ENCODE results near the gene PTPRM. TPM values are rescaled to one million over a fixed set of nuclear protein-coding genes. Genes with fewer than 3 reads are reported as not detected.

Gene PTPRM
- total RNA-seq, 1 donor from 2014 or later, result 13.9 TPM

DNA sequence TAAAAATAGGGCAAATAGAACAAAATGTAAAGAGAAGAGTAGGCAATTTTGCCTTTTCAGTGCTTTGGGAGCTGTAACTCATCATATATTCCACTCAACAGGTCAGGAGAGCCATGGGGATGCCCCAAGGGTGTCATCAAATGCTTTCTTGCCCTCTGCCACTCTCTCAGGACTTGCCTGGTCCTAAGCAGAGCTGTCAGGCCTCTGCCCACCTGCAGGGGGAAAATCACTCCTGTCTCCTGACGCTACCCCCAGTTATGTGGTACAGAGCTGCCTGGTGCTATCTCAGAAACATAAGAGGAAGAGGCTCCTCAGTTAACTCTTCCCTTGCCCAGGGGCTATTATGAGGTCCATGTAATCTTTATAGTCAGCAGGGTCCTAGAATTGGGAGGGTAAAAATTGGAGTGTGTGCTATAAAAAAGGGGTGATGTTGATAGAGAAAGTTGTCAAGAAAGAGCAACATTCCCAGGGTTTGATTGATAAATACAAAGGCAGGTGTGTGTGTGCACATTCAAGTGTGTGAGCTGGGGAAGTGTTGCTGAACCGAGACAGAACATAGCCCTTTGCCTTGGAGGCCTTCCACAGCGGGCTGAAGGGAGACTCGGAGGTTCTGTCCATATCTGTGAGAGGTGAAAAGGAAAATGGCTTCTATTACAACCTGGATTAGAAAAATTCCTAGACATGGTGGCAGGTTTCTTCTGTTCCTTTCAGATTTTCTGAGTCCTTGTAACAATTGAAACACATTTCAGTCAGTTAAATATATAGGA lies 25.4 kb downstream of the PTPRM start:
- Histone ChIP-seq H3F3A (ENCODE audit: low read depth) (peaks cover 4% of the 10 kb centered on the region), H3K79me2 (ENCODE audit: low read depth) (no peaks in the 10 kb centered on the region), H3K36me3 (no peaks in the 10 kb centered on the region), H4K20me1 (ENCODE audit: low read depth) (no peaks in the 10 kb centered on the region), H3K4me1 (peaks cover 27% of the 10 kb centered on the region), H3K4me2 (peak overlapping the region; percentile 27), H2AFZ (replicated peaks) (no peak overlapping the region), H3K4me3 (no peak overlapping the region), H3K9ac (no peak overlapping the region), H3K27me3 (no peaks in the 10 kb centered on the region), H3K27ac (no peak overlapping the region), H3K9me3 (ENCODE audit: low read depth) (no peaks in the 10 kb centered on the region)
- Mint-ChIP-seq H3K9me3 (no peaks in the 10 kb centered on the region), H3K4me1 (peaks cover 34% of the 10 kb centered on the region), H3K4me3 (no peak overlapping the region), H3K27ac (peak overlapping the region; percentile 43), H3K36me3 (no peaks in the 10 kb centered on the region), H3K27me3 (ENCODE audit: insufficient read depth, low read depth) (no peaks in the 10 kb centered on the region)
- DNase-seq (ENCODE audit: low spot score), result peak; percentile 53
- TF ChIP-seq, protein P1, sequence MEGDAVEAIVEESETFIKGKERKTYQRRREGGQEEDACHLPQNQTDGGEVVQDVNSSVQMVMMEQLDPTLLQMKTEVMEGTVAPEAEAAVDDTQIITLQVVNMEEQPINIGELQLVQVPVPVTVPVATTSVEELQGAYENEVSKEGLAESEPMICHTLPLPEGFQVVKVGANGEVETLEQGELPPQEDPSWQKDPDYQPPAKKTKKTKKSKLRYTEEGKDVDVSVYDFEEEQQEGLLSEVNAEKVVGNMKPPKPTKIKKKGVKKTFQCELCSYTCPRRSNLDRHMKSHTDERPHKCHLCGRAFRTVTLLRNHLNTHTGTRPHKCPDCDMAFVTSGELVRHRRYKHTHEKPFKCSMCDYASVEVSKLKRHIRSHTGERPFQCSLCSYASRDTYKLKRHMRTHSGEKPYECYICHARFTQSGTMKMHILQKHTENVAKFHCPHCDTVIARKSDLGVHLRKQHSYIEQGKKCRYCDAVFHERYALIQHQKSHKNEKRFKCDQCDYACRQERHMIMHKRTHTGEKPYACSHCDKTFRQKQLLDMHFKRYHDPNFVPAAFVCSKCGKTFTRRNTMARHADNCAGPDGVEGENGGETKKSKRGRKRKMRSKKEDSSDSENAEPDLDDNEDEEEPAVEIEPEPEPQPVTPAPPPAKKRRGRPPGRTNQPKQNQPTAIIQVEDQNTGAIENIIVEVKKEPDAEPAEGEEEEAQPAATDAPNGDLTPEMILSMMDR (IDR thresholded peaks at IDR 0.05), result peak; percentile 52
- no peak for TF ChIP-seq EZH2phosphoT487 (IDR thresholded peaks at IDR 0.05)

DNA sequence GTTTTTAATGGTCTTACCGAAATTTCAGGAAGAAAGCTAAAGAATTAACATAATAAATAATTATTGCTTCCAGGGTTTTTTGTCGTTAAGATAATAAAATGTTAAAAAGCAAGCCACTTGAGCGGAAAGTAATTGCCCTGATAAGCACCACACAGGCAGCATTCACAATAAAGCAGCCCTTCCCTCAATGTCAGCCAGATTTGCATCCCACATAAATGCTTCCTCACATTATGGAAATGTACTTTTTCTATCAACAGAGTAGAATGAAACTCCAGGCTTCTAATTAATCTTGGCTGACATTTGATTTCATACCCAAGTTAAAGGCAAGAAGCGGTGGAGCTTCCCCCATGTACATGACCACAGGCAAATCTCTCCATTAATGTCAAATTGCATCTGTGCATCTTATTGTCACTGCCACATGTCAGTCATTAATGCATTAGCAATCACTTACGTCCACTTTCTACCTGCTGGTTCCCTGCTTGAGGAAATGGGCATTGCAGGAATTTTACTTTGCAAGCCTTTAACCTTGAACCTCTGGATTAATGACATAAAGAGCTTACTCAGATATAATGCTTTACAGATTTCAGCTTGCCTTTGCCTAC lies 26.2 kb downstream of the PTPRM start:
- H3K27ac Mint-ChIP-seq, result no peak overlapping the region
- peaks cover 27% of the 10 kb centered on the region for H3K4me1 ChIP-seq
- peaks cover 4% of the 10 kb centered on the region for H3F3A ChIP-seq (ENCODE audit: low read depth)
- H3K9me3 Mint-ChIP-seq, result peaks cover 2% of the 10 kb centered on the region
- H2AFZ ChIP-seq (replicated peaks), result no peak overlapping the region
- H3K36me3 ChIP-seq, result no peaks in the 10 kb centered on the region
- no peaks in the 10 kb centered on the region for H3K27me3 ChIP-seq
- H3K4me3 Mint-ChIP-seq, result no peak overlapping the region
- H3K79me2 ChIP-seq (ENCODE audit: low read depth), result no peaks in the 10 kb centered on the region
- no peak overlapping the region for H3K4me2 ChIP-seq
- H3K27ac ChIP-seq, result no peak overlapping the region
- no peaks in the 10 kb centered on the region for H3K27me3 Mint-ChIP-seq (ENCODE audit: insufficient read depth, low read depth)
- H3K9ac ChIP-seq, result no peak overlapping the region
- H3K4me3 ChIP-seq, result no peak overlapping the region
- TF ChIP-seq EZH2 (IDR thresholded peaks at IDR 0.05) (no peak), EZH2phosphoT487 (IDR thresholded peaks at IDR 0.05) (no peak)
- TF ChIP-seq, protein P1 (IDR thresholded peaks at IDR 0.05), result no peak
- H3K4me1 Mint-ChIP-seq, result peaks cover 34% of the 10 kb centered on the region
- peaks cover 2% of the 10 kb centered on the region for H3K36me3 Mint-ChIP-seq
- no peaks in the 10 kb centered on the region for H3K9me3 ChIP-seq (ENCODE audit: low read depth)
- no peaks in the 10 kb centered on the region for H4K20me1 ChIP-seq (ENCODE audit: low read depth)
- DNase-seq (ENCODE audit: low spot score), result no peak

DNA sequence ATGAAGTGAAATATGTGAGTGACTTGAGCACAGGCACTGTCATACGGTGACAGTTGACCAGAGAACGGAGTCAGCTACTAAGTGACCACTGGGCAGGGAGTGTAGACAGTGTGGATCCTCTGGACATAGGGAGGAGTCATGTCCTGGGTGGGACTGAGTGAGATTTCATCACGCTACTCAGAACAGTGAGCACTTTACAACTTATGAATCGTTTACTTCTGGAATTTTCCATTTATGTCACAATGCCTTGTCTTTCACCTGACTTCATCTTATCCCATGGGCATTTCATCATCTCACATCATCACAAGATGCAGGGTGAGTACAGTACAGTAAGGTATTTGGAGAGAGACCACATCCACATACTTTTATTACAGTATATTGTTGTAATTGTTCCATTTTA lies 29.0 kb downstream of the PTPRM start:
- H3K27me3 Mint-ChIP-seq (ENCODE audit: insufficient read depth, low read depth), result no peaks in the 10 kb centered on the region
- TF ChIP-seq, protein P1 (IDR thresholded peaks at IDR 0.05), result no peak
- TF ChIP-seq EZH2 (IDR thresholded peaks at IDR 0.05) (no peak), EZH2phosphoT487 (IDR thresholded peaks at IDR 0.05) (no peak)
- H3K9me3 Mint-ChIP-seq, result peaks cover 11% of the 10 kb centered on the region
- Histone ChIP-seq H3K9me3 (ENCODE audit: low read depth) (no peaks in the 10 kb centered on the region), H3K4me2 (no peak overlapping the region), H2AFZ (replicated peaks) (no peak overlapping the region), H3K36me3 (no peaks in the 10 kb centered on the region), H3K27me3 (no peaks in the 10 kb centered on the region), H3K79me2 (ENCODE audit: low read depth) (no peaks in the 10 kb centered on the region), H3K9ac (no peak overlapping the region), H3K4me3 (no peak overlapping the region), H4K20me1 (ENCODE audit: low read depth) (no peaks in the 10 kb centered on the region), H3K4me1 (peaks cover 29% of the 10 kb centered on the region), H3K27ac (no peak overlapping the region), H3F3A (ENCODE audit: low read depth) (peaks cover 3% of the 10 kb centered on the region)
- H3K4me3 Mint-ChIP-seq, result no peak overlapping the region
- H3K4me1 Mint-ChIP-seq, result peaks cover 34% of the 10 kb centered on the region
- DNase-seq (ENCODE audit: low spot score), result no peak
- no peak overlapping the region for H3K27ac Mint-ChIP-seq
- peaks cover 12% of the 10 kb centered on the region for H3K36me3 Mint-ChIP-seq

Measured in neural progenitor cell (in vitro differentiated cells).